NCI-H128 (cell line): ENCODE measurements around the gene THSD8.
"Not testable (repeated sequence)": the region's sequence is repeated elsewhere in the genome, so short reads cannot be mapped to it uniquely, and the experiment has no call there.

Experiments
- DNase-seq: peaks from one replicate; lab custom pipeline; 2025; ENCODE audit not compliant: unreplicated experiment; lab: John Stamatoyannopoulos, UW

THSD8 gene

DNA sequence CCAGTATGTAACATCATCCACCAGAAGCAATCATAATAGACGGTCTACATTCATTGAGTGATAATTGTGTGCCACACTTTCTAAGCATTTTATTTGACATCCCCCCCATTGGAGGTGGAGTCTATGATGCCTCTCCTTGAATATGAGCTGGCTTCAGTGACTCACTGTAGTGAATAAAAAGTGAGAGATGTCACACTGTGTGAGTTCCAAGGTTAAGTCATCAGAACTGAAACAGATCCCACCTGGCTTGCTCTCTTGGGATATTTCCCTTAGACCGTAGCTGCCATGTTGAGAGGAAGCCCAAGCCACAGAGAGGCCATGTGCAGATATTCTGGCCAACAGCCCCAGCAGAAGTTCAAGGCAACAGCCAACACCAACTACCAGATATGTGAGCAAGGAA lies 19.9 kb downstream of the THSD8 start:
- no peak for DNase-seq

DNA sequence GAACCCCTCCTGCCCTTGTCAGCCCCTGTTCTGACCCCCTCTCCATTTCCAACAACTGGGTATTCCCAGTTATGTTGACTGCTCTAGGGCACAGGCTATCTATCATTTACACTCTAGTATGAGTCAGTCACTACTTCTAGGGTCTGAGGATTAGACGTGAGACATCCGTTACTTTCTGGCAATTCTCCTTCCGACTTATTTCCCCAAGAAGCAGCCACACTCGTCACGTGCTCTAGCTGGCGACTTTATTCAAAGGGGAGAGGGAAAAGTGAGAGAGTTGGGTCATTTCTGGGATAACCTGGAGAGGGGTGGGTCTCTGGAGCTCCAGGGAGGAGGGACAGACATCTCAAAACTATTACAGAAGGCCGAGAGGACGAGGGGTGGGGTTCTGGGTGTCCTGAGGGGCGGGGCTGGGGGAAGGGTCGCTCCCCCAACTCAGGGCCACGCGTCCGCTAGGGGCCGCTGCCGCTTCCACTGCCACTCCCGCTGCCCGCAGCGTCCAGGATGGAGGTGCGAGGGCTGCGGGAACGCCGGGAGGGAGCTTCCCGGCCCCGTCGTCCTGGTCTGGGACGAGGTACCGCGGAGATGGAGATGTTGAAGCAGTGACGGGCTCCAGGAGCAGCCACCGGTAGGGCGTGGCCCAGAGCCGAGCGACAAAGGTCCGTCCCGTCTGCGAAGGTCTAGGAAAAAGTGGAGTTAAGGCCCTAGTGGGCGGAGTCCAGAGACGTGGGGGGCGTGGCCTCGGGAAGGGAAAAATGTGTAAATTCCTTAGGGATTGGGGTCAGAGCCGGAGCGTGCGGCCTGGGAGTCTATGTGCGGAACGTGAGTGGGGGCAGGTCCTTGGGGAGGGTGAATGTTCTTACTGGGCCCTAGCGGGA lies 23.6 kb downstream of the THSD8 start:
- DNase-seq: no peak

DNA sequence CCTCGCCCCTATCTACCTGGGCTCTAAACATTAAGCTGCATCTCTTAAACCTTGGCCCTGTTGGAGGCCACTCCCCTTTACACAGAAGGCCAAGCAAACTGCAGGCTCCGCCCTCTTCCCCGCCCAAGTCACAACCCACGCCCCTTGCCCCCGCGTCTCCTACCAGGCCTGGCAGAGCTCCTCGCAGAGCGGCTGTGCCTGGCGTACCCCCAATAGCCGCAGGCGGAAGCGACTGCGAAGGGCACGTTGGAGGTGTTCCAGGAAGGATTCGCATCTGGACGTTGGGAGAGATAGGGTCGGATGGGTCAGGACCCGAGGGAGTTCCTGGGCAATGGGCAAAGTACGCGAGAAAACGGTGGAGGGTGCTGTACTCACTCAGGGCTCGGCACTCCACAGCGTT lies 26.6 kb downstream of the THSD8 start:
- DNase-seq: peak; percentile 59

DNA sequence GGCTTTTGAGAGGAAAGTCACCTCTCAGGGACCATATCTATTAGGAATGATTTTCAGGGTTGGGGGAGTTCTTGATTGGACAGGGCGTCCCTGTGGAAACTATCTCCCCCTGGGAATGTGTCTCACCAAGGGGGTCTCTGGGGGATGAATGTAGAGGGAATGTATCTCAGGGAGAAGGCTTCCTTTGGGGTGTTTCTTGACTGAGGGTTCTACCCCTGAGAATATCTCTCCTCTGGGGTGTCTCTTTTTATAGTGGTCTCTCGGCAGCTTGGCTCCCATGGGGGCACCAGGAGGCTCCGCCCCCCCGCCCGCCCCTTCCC lies 31.5 kb downstream of the THSD8 start:
- no peak for DNase-seq

DNA sequence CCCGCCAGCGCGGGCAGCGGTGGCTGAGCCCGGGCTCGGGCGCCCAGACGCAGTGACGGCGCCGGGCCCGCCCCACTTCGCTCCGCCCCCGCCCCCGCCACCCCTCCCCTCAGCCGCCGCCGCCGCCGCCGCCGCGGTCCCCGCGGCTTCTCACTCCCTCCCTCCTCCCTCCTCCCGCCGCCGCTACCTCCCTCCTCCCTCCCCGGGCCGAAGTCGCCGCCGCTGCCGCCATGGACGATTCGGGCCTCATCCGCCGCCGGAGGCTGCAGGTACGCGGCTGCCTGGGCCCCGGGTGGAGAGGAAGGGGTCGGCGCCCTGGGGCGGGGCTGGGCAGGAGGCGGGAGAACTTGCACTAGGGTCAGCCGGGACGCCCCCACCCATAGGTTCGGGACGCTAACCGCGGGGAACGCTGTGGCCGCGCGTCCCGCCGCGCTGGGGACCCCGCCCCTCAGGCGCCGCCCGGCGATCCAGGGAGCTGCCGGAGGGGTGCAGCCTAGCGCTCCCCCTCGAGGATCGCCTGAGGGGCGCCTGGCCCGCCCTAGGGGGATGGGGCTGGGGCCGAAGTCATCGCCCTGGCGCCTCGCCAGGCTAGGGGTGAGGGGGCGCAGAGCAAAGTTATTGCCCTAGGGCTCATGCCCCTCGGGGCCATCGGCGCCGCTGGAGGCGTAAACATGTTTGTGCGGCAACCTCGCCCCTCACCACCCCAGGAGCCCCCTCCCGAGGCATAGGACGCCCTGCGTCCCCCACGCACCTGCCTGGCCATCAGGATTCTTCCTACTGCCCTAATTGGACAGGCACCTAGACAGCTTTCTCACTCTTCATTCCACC lies 32.1 kb downstream of the THSD8 start:
- peak; percentile 39 for DNase-seq

DNA sequence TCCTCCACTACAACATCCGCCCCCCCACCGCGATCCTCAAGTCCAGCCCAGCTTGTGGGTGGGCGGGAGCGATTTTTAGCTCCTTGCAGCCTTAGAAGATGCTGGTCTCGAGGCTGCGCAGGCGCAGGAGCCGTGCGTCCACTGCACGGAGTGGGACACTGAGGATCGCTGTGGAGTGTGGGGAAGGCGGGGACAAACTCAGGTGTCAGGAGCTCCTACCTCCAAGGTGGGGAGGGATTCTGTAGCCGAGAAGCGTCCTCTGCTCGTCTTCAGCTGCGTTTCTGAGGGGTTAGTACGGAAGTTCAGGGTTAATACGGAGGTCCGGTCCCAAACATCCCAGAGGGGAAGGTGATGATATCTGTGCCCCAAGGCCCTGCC lies 32.7 kb downstream of the THSD8 start, which contains the start of gene RTBDN:
Gene RTBDN, minus strand, starts transcription at position 14 of the 378 bp plus-strand sequence. CDS start 4,600 bp downstream, outside the sequence.
- DNase-seq: no peak

DNA sequence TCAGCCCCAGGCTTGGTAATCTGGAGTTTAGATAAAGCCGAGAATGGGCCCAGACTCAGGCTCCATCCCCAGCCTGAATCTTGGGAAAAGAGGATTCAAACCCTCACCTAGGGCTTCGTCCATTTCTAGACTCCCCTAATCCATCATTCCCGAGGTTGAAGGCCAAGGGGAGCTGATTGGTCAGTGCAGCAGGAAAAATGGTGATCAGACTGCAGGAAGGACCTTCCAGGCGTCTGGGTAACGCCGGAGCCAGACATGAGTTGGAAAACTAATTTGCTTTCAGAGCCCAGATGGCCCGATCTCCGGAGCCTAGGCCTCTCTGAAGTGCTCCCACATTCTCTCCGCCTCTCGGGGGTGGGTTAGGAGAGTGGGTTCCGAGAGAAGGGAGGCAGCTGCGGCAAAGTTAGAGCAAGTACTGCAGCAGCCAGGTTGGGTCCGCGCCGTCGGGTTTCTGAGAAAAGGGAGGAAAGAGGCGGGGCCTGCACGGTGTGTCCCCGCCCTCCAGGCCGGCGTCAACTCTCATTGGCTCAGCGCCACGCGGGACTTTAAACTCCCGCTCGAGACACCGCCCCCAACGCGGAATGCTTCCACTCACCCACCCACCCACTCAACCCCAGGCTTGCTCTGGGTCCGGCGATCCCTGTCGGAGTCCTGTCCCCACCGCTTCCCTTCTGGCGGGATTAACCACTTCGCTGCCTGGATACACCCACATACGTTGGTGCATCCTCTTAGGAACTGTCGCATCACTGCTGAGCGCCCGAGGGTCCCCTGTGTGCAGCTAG lies 33.3 kb downstream of the THSD8 start:
- DNase-seq: peak; percentile 21

DNA sequence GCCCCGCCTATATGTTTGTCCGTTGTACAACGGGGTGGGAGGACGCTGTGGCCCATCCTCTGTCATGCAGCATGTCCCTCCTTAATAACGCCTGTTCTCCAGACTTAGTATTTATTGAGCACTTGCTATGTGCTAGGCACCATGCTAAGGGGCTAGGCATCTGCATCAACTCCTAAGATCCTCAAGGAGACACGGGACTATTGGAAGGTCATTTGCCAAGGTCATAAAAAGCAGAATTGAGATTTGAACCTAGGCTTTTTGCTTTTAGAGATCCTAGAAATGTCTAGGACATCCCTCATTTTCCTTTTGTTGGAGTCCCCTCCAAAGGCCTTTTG lies 34.6 kb downstream of the THSD8 start:
- DNase-seq: no peak

DNA sequence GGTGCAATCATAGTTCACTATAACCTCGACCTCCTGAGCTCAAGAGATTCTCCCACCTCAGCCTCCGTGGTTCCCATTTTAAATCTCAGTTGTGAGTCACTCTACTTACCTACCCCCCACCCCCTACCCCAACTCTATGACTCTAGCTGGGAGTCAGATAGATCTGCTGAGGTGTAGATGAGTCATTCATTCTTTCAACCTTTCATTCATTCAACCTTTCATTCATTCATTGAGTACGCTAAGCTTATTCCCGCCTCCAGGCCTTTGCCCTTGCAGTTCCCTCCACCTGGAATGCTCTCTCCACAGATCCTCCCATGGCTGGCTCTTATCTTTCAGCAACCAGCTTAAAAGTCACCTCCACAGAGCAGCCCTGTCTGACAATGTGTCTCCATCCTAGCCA lies 35.4 kb downstream of the THSD8 start:
- no peak for DNase-seq

DNA sequence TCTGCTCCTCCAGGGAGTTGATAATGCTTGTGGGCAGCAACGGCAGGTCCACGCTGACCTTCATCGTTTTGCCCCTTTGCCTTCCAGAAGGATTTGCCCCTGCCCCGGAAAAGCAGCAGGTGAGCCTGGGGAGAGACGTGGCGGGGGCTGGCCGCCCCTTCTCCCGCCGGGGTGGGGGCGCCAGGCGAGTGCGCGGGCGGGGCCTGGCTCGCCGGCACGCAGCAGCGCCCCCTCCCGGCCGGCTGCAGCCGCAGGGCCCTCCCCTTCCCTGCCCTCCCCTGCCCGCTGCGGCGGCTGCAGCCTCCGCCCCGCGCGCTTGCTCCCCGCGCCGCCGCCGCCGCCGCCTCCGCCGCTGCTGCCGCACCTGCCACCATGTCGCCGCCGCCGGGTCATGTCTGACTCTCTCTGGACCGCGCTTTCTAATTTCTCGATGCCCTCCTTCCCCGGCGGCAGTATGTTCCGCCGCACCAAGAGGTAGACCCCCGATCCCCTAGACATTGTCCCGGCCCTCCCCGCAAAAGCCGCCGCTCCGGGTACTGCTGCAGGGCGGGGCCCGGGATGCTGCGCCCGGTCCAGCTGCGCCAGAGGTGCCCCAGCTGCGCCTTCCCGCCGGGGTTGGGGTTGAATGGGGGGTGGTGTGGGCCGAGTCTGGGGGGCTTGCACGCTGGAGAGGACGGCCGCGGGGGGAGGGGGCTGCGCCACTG lies 36.5 kb downstream of the THSD8 start, which contains the start of gene MAST1:
Gene MAST1, plus strand, starts transcription at position 334 of the 704 bp plus-strand sequence. Its CDS starts 58 bp downstream, at position 392.
- DNase-seq: peak; percentile 28

DNA sequence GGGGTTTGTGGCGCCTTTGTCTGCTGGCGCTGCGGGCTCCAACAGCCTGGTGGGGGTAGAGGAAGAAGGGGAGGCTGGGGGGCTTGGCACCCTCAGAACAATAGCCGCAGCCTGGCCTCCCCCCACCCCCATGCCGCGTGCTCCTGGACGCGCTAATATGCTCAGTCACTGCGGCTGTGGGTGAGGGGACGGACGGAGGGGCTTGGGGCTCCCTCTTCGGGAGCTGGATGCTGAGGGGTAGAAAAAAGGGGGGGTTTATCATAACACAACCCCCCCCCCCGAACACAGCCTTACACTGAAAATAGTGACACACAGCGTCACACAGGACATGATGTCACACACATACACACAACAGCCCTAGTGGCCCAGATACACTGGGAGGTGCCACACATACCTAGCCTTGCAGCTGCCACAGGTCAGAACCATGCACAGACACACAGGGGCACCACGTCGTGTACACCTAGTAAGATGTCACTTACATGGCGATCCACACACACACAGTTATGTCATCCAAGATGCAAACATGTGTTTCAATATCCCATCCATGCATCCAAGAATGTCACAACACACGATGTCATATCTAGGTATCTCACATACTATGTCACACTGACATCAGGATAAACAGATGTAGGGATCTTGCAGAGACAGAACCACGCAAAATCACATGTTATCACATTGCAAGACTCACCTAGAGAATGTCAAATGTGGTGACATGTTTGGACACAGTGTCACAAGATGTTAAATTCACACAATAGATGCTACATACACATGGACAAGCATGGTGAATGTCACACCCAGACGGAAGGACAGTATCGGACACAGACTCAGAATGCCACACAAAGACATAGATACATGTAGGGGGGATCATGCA lies 37.3 kb downstream of the THSD8 start:
- DNase-seq: no peak

DNA sequence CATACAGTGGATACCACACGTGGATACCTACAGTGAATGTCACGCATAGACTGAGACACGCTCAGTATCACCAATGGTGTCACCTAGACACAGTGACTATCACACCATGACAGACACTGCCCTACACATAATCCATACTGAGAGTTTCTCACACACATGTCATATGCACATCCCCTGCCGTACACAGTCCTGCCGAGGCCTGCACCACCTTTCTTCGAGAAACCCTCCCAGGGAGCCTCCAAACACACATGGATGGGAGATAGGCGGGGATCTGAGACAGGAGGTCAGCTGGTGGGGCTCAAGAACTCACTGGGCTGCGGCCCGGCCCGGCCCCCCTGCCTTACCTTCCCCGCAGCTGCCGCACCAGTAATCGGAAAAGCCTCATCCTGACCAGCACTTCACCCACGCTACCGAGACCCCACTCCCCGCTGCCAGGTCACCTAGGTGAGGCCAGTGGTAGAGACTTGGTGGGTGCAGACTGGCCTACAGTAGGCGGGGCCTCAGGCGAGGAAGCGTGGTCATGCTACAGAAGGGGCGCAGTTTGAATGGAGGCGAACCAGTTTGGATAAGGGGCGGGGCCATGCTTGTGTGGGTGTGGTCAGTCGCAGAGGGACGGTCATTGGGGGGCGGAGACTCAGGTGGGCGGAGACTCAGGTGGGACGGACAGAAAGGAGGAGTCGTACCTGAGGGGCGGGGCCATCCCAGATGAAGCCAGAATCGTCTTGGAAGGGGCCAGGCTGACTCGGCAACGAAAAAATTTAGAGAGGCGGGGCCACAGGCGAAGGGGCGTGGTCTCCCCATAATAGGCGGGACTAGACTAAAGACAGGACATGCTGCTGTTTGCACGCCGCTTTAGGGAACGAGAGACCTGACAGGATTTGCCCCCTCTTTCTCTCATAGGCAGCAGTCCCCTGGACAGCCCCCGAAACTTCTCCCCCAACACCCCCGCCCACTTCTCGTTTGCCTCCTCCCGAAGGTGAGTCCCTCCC lies 38.5 kb downstream of the THSD8 start:
- DNase-seq: no peak

DNA sequence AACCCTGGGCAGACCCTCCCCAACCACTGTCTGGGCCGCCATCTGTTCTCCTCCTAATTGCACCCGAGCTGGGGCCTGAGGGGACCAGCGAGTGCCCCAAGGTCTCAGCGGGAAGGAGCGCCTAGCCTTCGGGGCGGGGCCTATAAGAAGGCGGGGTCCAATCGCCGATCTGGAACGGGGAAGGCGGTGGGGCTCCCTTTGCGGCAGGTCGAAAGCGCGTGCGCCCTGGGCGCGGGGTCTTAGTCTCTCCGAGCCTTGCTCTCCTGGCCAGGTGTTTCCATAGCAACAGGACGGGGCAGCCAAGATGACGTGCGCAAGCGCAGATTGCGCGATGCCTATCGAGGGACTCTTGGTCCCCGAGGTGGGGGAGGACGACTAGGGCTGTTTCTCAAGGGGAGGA lies 39.2 kb downstream of the THSD8 start:
- no peak for DNase-seq

DNA sequence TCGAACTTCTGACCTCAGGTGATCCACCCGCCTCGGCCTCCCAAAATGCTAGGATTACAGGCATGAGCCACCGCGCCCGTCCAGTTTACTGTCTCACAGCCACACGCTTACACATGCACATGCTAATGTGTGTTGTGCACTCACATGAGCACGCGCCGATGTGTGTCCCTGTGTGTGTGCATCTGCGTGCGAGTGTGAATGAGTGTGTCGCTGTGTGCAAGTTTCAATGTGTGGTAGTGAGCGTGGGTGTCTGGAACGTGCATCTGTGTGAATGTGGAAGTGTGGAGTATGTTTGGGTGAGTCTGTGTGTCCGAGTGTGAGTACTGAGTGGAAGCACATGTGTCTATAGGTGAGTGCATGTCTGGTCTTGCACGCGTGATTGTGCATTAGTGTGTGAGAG lies 40.6 kb downstream of the THSD8 start:
- no peak for DNase-seq

DNA sequence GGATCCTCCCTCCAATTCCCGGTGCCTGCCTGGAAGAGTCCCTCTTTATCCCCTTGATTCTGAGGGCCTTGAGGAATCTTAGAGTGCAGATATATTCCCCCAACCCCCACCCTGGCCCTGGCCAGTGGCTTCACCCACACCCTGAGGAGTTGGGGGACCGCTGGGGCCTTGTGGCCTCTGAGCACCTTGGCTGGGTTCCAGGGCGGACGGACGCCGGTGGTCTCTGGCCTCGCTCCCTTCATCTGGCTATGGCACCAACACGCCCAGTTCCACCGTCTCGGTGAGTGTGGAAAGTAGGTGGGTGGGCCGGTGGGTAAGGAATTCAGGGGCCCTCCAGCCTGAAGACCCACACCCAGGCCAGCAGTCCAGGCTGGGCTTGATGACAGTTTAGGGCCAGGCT lies 41.5 kb downstream of the THSD8 start:
- no peak for DNase-seq

DNA sequence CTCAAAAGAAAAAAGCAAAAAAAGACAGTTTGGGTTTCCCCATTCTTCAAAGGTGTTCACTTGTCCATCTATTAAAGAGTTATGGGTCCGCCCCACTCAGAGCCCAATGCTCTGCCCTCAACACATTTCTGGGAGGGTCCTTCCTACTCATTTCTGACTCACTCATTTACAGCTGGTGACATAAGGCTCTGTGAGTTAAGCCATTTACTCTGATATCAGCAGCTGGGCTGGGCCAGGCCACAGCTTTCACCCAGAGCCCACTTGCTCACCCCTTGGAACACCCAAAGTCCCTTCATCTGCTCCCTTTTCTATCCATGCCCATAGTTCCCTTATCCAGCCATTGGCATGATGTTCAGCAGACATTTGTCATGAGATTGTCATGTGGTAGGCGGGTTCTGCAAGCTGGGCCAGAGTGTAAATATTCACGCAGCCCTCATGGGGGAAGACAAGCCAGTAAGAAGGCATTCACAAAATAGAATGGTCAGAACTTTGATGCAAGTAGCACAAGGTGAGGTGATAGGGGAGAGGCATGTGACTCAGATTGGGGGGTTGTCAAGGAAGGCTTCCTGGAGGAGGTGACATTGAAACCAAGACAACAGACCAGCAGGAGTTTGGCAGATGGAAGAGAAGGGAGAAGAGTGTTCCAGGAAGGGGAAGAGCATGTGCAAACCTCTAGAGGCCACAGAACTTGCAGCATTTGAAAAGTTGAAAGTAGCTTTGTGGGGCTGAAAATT lies 42.3 kb downstream of the THSD8 start:
- no peak for DNase-seq

DNA sequence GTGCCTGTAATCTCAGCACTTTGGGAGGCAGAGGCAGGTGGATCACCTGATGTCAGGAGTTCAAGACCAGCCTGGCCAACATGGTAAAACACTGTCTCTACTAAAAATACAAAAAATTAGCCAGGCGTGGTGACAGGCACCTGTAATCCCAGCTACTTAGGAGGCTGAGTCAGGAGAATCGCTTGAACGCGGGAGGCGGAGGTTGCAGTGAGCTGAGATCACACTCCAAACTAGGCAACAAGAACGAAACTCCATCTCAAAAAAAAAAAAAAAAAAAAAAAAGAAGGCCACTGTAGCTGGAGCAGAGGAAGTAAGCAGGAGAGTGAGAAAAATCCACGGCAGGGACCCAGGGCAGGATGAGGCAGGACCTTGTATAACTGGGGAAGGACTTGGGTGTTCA lies 44.7 kb downstream of the THSD8 start:
- not testable (repeated sequence) for DNase-seq
